HG03558 (cell line): ENCODE results near the gene INPP5D.
"Not testable (repeated sequence)": the region's sequence is repeated elsewhere in the genome, so short reads cannot be mapped to it uniquely, and the experiment has no call there.

ENCODE experiments used
- ATAC-seq: cut with Tn5 transposase; IDR thresholded peaks from one replicate; pipeline ENCODE4 v1.9.1; 2021; ENCODE audit warnings: moderate number of reproducible peaks; ENCODE audit not compliant: unreplicated experiment; ENCODE audit errors: extremely low read depth

INPP5D gene

GRCh38 chr2:233087713-233088112 is 27.6 kb downstream of the INPP5D start:
- no peak for ATAC-seq

- no peak for ATAC-seq
Observed at GRCh38 chr2:233088972-233089345, 28.8 kb downstream of the INPP5D start.

GRCh38 chr2:233089851-233090250 is 29.7 kb downstream of the INPP5D start:
- no peak for ATAC-seq

GRCh38 chr2:233090879-233091278 is 30.7 kb downstream of the INPP5D start:
- no peak for ATAC-seq

DNA sequence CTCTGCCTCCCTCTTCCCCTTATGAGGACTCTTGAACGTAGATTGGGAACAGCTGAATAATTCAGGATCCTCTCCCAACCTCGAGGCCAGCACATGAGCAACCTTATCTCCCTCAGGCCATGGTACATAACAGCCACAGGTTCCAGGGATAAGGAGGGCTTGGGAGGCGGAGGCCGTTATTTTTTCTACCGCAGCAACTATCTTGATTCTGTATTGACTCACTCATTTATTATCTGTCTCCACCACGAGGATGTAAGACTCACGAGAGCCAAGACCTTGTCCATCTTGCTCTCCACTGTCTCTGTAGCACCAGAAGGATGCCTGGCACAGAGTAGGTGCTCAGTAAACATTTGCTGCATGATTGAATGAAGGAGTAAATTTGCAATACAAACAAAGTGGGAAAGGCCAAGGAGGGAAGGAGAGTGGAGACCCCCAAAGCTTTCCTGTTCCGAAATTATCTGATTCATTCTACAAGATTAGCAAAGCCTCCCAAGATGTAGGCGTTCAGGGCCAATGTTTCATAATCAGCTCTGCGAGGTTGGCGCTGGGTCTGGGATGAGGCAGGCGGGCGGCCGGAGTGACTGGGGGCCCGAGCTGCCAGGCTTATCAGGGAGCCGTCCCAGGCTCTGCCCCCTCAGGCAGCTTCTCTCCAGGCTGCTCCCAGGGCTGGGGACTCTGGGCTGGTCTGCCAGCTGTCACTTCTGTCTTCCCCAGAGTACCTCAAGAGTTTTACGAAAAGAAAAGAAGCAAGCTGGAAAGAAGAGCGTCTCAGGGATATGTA is 31.6 kb downstream of the INPP5D start:
- ATAC-seq = no peak

DNA sequence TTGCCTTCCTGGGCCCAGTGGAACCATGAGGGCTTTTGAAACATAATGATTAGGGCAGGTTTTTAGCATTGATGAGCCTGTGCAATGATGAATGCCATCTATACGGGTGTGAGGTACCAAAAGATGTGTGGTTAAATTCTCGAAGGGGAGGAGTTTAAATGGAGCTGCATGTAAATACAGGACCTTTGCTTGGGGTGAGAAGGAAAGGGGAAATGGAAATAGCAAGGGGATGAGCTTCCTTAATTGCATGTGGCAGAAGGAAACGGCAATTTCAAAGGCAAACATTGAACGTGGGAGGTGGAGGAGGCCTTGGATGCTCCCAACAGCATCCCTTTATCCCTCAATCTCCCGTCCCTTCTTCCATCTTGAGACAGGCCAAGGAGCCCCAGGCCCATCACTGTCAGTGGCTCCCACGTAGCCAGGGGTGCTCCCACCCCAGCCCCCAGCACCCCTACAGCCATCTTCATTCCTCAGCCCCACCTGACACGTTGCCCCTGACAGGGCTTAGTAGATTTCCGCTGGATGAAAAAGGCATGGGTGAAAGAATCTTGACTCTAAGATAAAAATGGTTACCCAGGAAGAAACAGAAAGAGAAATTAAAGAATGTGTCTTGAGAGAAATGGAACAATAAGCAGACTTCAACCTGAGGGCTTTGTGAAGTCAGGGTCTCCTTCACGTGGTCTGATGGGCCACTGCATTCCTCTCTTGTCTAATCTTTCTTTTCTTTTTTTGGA is 32.5 kb downstream of the INPP5D start:
- ATAC-seq = no peak

DNA sequence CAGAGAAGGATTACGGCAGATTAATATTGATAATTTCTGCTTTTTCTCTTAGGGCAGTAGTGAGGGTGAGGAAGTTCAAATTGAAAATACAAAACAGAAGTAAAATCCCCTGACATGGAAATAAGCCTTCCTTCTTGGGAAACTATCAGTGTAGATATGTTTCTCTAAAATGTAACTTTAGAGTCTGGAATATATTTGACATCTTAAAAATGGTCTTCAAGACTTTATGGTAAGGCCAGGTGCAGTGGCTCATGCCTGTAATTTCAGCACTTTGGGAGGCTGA is 33.0 kb downstream of the INPP5D start:
- no peak for ATAC-seq

DNA sequence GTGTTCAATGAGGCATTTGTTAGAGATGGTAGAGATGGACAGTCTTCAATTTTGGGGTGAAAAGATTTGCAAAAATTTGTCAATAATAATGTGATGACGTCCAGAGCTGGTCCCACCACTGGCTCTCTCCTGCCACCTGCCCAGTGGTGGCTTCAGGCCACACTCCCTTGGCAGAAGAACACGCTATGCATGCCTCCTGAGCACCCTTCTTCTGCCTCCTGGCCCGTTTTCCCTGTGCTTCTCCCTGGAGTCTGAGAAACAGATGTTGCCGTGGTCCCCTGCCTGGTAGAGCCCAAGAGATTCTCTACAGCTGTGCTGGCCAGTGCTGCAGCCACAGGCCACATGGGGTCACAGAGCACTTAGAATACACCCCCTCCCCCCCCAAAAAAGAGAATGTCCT is 33.6 kb downstream of the INPP5D start:
- ATAC-seq = no peak

DNA sequence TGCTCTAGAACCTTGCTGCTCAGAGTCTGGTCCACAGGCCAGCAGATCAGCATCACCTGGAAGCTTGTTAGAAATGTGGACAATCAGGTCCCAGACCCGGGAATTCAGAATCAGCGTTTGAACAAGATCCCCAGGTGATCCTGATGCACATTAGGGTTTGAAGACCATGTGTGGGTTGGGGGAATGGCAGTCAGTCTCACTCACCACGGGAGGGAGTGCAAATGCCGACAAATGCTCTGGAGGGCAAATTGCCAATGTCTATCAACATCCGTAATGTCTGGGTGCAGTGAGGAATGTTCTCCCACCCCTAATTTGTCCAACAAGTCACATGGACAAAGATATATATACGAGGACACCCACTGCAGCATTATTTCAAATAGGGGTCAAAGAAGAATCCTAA is 34.5 kb downstream of the INPP5D start:
- no peak for ATAC-seq

GRCh38 chr2:233096006-233096405 is 35.9 kb downstream of the INPP5D start:
- ATAC-seq = no peak

- no peak for ATAC-seq
Observed at GRCh38 chr2:233098618-233099017, 38.5 kb downstream of the INPP5D start.

- ATAC-seq = not testable (repeated sequence)
Observed at GRCh38 chr2:233099820-233100191, 39.7 kb downstream of the INPP5D start.

GRCh38 chr2:233100192-233100998 is 40.3 kb downstream of the INPP5D start:
- ATAC-seq = no peak

GRCh38 chr2:233101141-233101540 is 41.0 kb downstream of the INPP5D start:
- no peak for ATAC-seq

DNA sequence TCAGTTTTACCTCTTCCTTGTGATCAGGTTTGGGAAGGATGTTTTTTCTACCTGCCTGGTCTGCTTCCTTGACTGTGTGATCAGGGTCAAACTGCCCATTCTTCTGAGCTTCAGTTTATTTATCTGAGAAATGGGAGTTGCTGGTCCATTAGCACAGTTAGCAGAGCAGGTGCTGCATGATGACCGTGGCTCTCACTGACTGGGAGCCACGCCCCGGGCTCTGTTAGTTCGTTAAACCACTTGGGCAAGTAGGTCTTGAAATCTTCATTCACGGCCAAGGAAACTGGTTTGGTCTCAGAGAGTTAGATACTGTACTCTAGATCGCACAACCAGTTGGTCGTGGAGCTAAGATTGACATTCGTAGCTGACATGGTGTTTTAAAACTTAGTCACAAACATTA is 41.7 kb downstream of the INPP5D start:
- no peak for ATAC-seq

DNA sequence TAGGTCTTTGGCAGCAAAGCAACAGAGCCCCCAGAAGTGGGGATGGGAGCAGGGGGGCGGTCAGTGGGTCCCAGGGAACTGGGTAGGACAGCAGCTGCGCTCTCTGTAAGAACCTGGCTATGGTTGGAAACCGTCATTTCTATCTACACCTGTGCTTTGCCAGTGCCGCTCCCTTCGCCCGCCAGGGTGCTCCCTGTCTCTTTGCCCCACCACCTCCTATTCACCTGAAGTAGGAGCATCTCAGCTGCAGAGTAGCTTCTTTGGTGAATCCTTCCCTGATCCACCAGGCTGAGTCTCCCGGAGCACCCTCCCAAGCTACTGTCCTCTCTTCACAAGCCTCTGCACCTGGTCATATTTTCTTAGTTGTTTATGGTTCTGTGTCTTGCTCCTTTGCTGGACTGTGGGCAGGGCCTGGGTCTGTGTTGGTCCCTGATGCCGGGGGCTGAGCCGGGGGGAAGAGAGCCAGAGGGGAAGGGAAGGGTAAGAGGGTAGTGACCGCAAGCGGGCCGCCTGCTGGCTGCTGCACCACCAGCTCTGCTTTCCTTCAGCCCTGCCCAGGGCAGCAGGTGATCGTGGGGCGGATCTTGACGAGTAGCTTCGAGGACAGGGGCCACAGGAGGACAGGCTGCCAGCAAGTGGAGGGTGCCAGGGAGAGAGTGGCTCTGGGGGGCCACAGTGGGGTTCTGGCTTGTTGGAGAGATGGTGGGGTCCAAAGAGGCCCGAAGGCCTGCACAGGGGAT is 45.2 kb downstream of the INPP5D start:
- ATAC-seq = no peak

DNA sequence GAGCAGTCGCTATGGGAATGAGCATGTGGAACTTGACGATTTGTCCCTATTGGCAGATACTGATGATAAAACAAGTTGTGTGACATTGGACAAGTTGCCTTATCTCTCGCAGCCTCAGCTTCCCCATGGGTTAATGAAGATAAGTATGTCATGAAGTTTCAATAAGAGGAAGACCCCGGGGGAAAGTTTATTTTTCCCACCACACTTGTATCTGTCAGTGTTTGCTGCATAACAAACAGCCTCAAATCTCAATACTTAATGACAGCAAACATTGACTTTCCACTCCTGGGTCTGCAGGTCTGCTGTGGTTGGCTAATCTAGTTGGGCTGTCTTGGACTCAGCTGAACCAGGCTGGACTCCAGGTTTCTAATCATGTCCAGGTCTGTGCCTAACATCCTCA is 45.8 kb downstream of the INPP5D start:
- no peak for ATAC-seq

- no peak for ATAC-seq
Observed at GRCh38 chr2:233107011-233107410, 46.9 kb downstream of the INPP5D start.

DNA sequence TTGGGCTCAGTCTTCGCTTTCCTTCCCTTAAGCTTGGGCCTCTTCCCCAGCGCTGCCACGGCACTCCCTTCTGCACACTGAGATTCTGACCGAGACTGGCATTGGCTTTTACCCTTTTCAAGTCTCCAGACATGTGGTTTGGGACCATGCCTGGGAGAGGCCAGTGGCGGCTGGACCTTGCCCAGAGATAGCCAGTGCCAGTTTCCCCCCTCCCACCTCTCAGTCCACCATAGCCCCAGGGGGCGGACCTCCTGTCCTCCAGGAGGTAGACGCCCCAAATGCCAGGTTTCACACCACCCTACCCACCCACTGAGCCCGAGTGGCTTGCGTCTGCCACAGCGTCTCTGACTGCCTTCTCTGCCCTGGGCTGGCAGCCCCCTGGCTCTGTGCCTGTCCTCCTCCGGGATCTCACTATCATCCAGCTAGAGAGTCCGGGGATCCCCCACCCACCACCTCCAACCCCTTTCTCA is 47.7 kb downstream of the INPP5D start:
- no peak for ATAC-seq
